GM18519 (cell line): Measurements from ENCODE around the gene CDK14.
A peak's percentile ranks its signal among the peaks of the same experiment; 100 is the strongest.

ENCODE experiments used
- ATAC-seq: cut with Tn5 transposase; IDR thresholded peaks from one replicate; pipeline ENCODE4 v1.9.1; 2021; ENCODE audit warnings: mild to moderate bottlenecking, moderate library complexity; ENCODE audit not compliant: unreplicated experiment, low FRiP score

The CDK14 gene

GRCh38 chr7:91126762-91127161 lies 530.6 kb downstream of the CDK14 start:
- no peak for ATAC-seq

- no peak for ATAC-seq
Measured at GRCh38 chr7:91127325-91127724, 531.2 kb downstream of the CDK14 start.

- no peak for ATAC-seq
Measured at GRCh38 chr7:91127959-91128358, 531.8 kb downstream of the CDK14 start.

GRCh38 chr7:91128683-91129348 lies 532.7 kb downstream of the CDK14 start:
- ATAC-seq, result no peak

- ATAC-seq, result no peak
Measured at GRCh38 chr7:91135300-91135699, 539.2 kb downstream of the CDK14 start.

GRCh38 chr7:91135703-91136430 lies 539.7 kb downstream of the CDK14 start:
- ATAC-seq, result no peak

- no peak for ATAC-seq
Measured at GRCh38 chr7:91137153-91137787, 541.1 kb downstream of the CDK14 start.

- no peak for ATAC-seq
Measured at GRCh38 chr7:91137788-91138368, 541.8 kb downstream of the CDK14 start.

- ATAC-seq, result no peak
Measured at GRCh38 chr7:91140286-91140685, 544.2 kb downstream of the CDK14 start.

GRCh38 chr7:91140982-91141381 lies 544.9 kb downstream of the CDK14 start:
- ATAC-seq, result no peak

- ATAC-seq, result no peak
Measured at GRCh38 chr7:91142743-91143142, 546.6 kb downstream of the CDK14 start.

- no peak for ATAC-seq
Measured at GRCh38 chr7:91149341-91150246, 553.5 kb downstream of the CDK14 start.

- ATAC-seq, result no peak
Measured at GRCh38 chr7:91151916-91152315, 555.8 kb downstream of the CDK14 start.

GRCh38 chr7:91156316-91157185 lies 560.4 kb downstream of the CDK14 start:
- no peak for ATAC-seq

GRCh38 chr7:91157579-91158320 lies 561.6 kb downstream of the CDK14 start:
- ATAC-seq, result no peak

- ATAC-seq, result no peak
Measured at GRCh38 chr7:91162436-91162835, 566.3 kb downstream of the CDK14 start.

GRCh38 chr7:91164506-91164905 lies 568.4 kb downstream of the CDK14 start:
- no peak for ATAC-seq

GRCh38 chr7:91165006-91165845 lies 569.1 kb downstream of the CDK14 start:
- peak; percentile 89 for ATAC-seq
